Lung (tissue), 12 donors: ENCODE results near the gene FGF23. TPM values are rescaled to one million over a fixed set of nuclear protein-coding genes. Genes with fewer than 3 reads are reported as not detected.

Source experiments
- ATAC-seq: fragments of 200-7000 bp; cut with Tn5 transposase; one replicate; pipeline ENCODE4 v1.9.1; 2020; ENCODE audit warnings: moderate number of reproducible peaks; ENCODE audit not compliant: insufficient read depth, low FRiP score
- DNase-seq, 3 donors: peaks; one replicate each; pipeline ENCODE4 v3.0.0-alpha.2; 2013 to 2017
- H3K27ac ChIP-seq, 2 donors: one replicate each; pipeline ENCODE4 v1.5.1; 2013; ENCODE audit warnings: mild to moderate bottlenecking in 2 of 2, moderate library complexity in 2 of 2, control low read depth in 1 of 2, inconsistent platforms in 1 of 2, low read depth in 1 of 2, low read length in 1 of 2
- H3K27me3 ChIP-seq, 3 donors: one replicate each; pipeline ENCODE4 v1.5.1; 2013; ENCODE audit warnings: low read length in 2 of 3; ENCODE audit not compliant: control insufficient read depth in 3 of 3, insufficient read depth in 3 of 3
- H3K36me3 ChIP-seq, 4 donors: one replicate each; pipeline ENCODE4 v1.5.1; 2013; ENCODE audit warnings: low read length in 4 of 4, mild to moderate bottlenecking in 1 of 4, moderate library complexity in 1 of 4; ENCODE audit not compliant: control insufficient read depth in 4 of 4, insufficient read depth in 4 of 4
- H3K4me1 ChIP-seq, 5 donors: one replicate each; pipeline ENCODE4 v1.5.1; 2013; ENCODE audit warnings: low read length in 5 of 5, mild to moderate bottlenecking in 2 of 5, moderate library complexity in 1 of 5; ENCODE audit not compliant: control insufficient read depth in 5 of 5, insufficient read depth in 5 of 5
- H3K4me3 ChIP-seq: one replicate; pipeline ENCODE4 v1.5.1; 2013; ENCODE audit warnings: mild to moderate bottlenecking, control low read depth, moderate library complexity
- H3K9ac ChIP-seq, 2 donors: one replicate each; pipeline ENCODE4 v1.5.1; 2013; ENCODE audit warnings: low read length in 2 of 2, control low read depth in 1 of 2; ENCODE audit not compliant: insufficient read depth in 1 of 2
- H3K9me3 ChIP-seq, 4 donors: one replicate each; pipeline ENCODE4 v1.5.1; 2013; ENCODE audit warnings: low read length in 3 of 4, mild to moderate bottlenecking in 1 of 4, moderate library complexity in 1 of 4; ENCODE audit not compliant: control insufficient read depth in 4 of 4, insufficient read depth in 3 of 4
- CTCF ChIP-seq: IDR thresholded peaks from 2 replicates; pipeline ENCODE4 v1.5.1; 2012; ENCODE audit warnings: mild to moderate bottlenecking; ENCODE audit errors: control extremely low read depth, extremely low read depth
- WGBS, 2 donors: extraction: QIAGEN DNeasy Blood & Tissue Kit; methylation state at CpG; one replicate each; pipeline ENCODE4 v1.1.7; 2013; 5-methylcytosine and 5-hydroxymethylcytosine counted together
- polyA plus RNA-seq, 2 donors: library from polyadenylated mRNA; stranded (reverse); fragments of 200-250 nt; gene quantifications; one replicate each; pipeline ENCODE4 v1.2.1, GENCODE V29; 2013
- total RNA-seq, 2 donors: library from RNA; depleted of rRNA in 1 of 2; stranded (reverse); fragments of >200 nt in 1 of 2; gene quantifications; one replicate each; pipeline ENCODE4 v1.2.1, GENCODE V29; 2014 to 2021
- donor health status: control.
- donor health status: control.
- donor health status: Bipolar disorder and iron deficiency.
- donor health status: healthy.
- donor health status: DM: yes; HTN: yes; CAD: no.

FGF23 gene
- total and polyA plus RNA-seq, 4 donors = 0.01 TPM; not detected in 3

GRCh38 chr12:4388662-4389061, 9.2 kb upstream of the FGF23 start:
- no peak for TF ChIP-seq CTCF
- Histone ChIP-seq H3K27me3 (peaks cover 0 to 7% (median 0%) of the 10 kb centered on the region in 3 donors), H3K36me3 (no peaks in the 10 kb centered on the region), H3K9me3 (no peaks in the 10 kb centered on the region), H3K4me3 (no peak overlapping the region), H3K27ac (no peak overlapping the region), H3K4me1 (peaks cover 0 to 2% (median 0%) of the 10 kb centered on the region in 5 donors), H3K9ac (no peak overlapping the region)
- ATAC-seq (no peak), DNase-seq (no peak)
- WGBS, 2 donors = 43 to 60% methylated on average over 2 of the region's 2 CpGs

- peaks cover 0 to 2% (median 0%) of the 10 kb centered on the region in 5 donors for H3K4me1 ChIP-seq
- ATAC-seq (no peak), DNase-seq (no peak)
- no peaks in the 10 kb centered on the region for H3K36me3 ChIP-seq
- no peak for TF ChIP-seq CTCF
- 36 to 60% methylated on average over 1 of the region's 1 CpG for WGBS, 2 donors
- no peak overlapping the region for H3K4me3 ChIP-seq
- H3K27ac ChIP-seq = no peak overlapping the region
- peaks cover 0 to 3% (median 0%) of the 10 kb centered on the region in 4 donors for H3K9me3 ChIP-seq
- H3K27me3 ChIP-seq = peaks cover 0 to 7% (median 0%) of the 10 kb centered on the region in 3 donors
- no peak overlapping the region for H3K9ac ChIP-seq
Observed at GRCh38 chr12:4388032-4388431, 8.5 kb upstream of the FGF23 start.

GRCh38 chr12:4387607-4388006, 8.1 kb upstream of the FGF23 start:
- H3K27me3 ChIP-seq = peaks cover 0 to 7% (median 0%) of the 10 kb centered on the region in 3 donors
- peaks cover 0 to 3% (median 0%) of the 10 kb centered on the region in 4 donors for H3K9me3 ChIP-seq
- no peak overlapping the region for H3K9ac ChIP-seq
- H3K36me3 ChIP-seq = no peaks in the 10 kb centered on the region
- no peak overlapping the region for H3K4me3 ChIP-seq
- DNase-seq (no peak), ATAC-seq (no peak)
- 89 to 91% methylated on average over 5 of the region's 5 CpGs for WGBS, 2 donors
- no peak for TF ChIP-seq CTCF
- peaks cover 0 to 2% (median 0%) of the 10 kb centered on the region in 5 donors for H3K4me1 ChIP-seq
- no peak overlapping the region for H3K27ac ChIP-seq

GRCh38 chr12:4386801-4387200, 7.3 kb upstream of the FGF23 start:
- Histone ChIP-seq H3K4me3 (no peak overlapping the region), H3K9me3 (peaks cover 0 to 3% (median 0%) of the 10 kb centered on the region in 4 donors), H3K4me1 (no peaks in the 10 kb centered on the region), H3K27me3 (peaks cover 0 to 7% (median 0%) of the 10 kb centered on the region in 3 donors), H3K9ac (no peak overlapping the region), H3K27ac (no peak overlapping the region), H3K36me3 (no peaks in the 10 kb centered on the region)
- DNase-seq (no peak), ATAC-seq (no peak)
- TF ChIP-seq CTCF = no peak
- WGBS, 2 donors = 80 to 86% methylated on average over 4 of the region's 4 CpGs
